ENCODE data around the gene PTEN.
A peak's percentile ranks its signal among the peaks of the same experiment; 100 is the strongest.
"Not testable (repeated sequence)": the region's sequence is repeated elsewhere in the genome, so short reads cannot be mapped to it uniquely, and the experiment has no call there.

Gene PTEN

GRCh38 chr10:87844837-87845623 is 18.4 kb upstream of the PTEN start:
- DNase-seq = no peak

- no peak for DNase-seq
Observed at GRCh38 chr10:87845624-87845998, 17.8 kb upstream of the PTEN start.

DNA sequence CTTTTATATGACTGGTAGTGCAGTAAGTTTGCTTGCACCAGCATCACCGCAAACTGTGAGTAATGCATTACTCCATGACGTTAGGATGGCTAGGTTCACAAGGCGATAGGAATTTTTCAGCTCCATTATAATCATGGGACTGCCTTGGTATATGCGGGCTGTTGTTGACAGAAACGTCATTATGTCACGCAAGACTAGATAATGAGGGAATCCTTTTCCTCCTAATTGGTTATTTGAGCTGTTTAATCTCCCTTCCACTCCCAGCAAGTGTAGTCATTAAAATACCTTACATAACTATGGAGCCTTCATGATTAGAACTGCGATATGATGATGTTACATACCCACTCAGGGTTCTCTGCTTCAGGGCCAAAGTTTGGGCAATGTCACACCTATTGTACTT is 17.4 kb upstream of the PTEN start:
- DNase-seq = no peak

GRCh38 chr10:87846711-87847110 is 16.7 kb upstream of the PTEN start:
- DNase-seq = not testable (repeated sequence)

DNA sequence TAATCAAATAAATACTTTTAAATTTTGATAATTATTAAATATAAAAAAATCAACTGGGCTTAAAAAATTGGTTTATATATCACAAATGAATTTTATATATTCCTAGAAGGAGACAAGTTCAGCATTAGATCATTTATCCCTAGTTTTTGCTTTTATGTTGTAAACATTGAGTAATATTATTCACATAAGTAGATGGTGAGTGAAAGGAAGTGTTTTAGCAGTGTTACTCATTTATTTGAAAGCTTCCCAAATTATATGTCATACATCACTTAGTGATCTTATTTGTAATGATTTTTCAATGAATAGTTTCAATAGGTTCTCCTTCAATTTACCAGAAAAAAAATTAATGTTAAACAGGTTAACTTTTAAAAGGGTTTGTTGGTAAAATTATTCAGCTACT is 15.9 kb upstream of the PTEN start:
- no peak for DNase-seq

DNA sequence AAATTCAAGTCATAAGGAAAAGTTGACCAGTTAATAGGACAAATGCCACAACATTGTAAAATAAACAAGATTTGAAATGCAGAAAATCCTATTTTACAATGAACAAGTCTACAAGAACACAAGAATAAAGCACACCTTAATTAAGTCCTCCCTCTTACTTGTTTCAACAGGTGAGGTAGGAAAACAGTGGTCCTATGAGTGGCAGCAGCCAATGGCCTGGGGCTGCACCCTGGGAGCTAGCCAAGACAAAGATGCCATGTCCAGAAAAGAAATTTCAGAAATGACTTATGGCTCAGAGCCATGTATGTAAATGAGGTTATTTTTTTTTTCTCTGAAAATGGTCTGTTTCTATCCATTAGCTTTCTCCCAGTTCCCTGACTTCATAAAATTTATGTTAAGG is 14.4 kb upstream of the PTEN start:
- no peak for DNase-seq

DNA sequence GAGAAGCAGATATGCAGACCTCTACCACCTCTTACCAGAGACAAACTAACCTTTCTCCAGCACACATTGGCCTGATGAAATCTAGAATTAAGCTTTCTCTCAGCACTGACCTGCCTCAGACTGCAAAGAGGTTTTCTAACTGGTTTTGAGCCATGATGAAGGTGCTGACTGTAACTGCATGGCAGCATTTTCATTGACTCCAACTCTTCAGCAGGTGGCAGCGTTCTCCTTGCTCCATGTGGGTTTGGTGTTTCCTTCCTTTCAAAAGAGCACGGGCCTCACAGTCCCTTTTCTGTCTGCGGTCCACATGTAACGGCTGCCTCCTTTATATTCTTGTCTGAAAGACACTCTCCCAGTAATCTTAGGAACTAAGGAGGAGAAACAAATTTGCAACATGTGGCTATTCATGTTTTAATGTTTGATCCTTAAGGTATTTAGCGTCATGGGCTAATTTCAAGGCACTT is 12.7 kb upstream of the PTEN start:
- DNase-seq = peak in 35 of 58 donors; percentile 1 to 50 (median 14)

- no peak for DNase-seq
Observed at GRCh38 chr10:87852089-87852488, 11.3 kb upstream of the PTEN start.

- DNase-seq = not testable (repeated sequence)
Observed at GRCh38 chr10:87855247-87855646, 8.2 kb upstream of the PTEN start.

- not testable (repeated sequence) for DNase-seq
Observed at GRCh38 chr10:87855665-87856064, 7.8 kb upstream of the PTEN start.

GRCh38 chr10:87860156-87860795 is 3.1 kb upstream of the PTEN start:
- DNase-seq = peak in 2 of 58 donors; percentile 2 to 41

DNA sequence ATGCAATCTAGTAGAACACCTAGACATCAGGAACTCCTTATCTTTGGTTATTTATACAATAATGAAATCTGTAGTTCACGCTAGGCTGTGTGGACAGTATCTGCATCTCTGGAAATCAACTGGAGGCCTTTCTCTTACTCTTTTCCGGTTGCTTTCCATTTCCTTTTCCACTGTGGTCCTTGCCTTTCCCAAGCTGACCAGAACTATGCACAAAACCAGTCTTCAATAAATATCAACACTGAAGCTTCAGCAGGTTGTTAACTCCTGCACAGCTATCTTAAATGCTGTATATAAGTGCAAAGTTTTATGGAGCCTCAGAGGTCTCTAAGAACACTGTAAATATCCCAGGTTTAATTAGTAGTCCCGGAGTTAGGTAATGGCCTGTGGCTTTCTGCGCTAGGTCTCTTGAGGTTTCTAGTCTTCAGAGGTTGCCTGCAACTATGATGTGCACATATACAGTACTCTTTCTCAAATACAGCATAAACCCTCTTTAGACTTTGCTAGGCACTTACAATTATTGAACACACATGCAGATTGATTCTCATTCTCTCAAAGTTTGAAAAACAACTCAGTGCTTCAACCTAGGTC is 2.5 kb upstream of the PTEN start:
- DNase-seq = no peak

GRCh38 chr10:87861566-87861952 is 1.9 kb upstream of the PTEN start:
- peak in 26 of 58 donors; percentile 25 to 78 (median 56) for DNase-seq

GRCh38 chr10:87861953-87862678 is 1.3 kb upstream of the PTEN start:
- peak; percentile 44 to 95 (median 90) for DNase-seq

DNA sequence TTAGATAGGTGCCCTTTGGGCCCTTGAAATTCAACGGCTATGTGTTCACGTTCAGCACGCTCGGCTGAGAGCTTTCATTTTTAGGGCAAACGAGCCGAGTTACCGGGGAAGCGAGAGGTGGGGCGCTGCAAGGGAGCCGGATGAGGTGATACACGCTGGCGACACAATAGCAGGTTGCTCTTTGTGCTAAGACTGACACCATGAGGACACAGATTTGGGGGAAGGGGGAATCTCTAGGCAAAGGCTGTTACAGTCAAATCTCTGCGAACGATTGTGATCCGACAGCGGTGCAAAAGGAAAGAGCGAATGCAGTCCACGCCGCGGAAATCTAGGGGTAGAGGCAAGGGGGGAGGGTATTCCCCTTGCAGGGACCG is 759 bp upstream of the PTEN start:
- peak in 14 of 58 donors; percentile 34 to 73 (median 60) for DNase-seq

DNA sequence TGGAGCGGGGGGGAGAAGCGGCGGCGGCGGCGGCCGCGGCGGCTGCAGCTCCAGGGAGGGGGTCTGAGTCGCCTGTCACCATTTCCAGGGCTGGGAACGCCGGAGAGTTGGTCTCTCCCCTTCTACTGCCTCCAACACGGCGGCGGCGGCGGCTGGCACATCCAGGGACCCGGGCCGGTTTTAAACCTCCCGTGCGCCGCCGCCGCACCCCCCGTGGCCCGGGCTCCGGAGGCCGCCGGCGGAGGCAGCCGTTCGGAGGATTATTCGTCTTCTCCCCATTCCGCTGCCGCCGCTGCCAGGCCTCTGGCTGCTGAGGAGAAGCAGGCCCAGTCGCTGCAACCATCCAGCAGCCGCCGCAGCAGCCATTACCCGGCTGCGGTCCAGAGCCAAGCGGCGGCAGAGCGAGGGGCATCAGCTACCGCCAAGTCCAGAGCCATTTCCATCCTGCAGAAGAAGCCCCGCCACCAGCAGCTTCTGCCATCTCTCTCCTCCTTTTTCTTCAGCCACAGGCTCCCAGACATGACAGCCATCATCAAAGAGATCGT is 598 bp downstream of the PTEN start:
- peak in 45 of 58 donors; percentile 1 to 61 (median 27) for DNase-seq

GRCh38 chr10:87864496-87865059 is 1.2 kb downstream of the PTEN start:
- peak in 2 of 58 donors; percentile 13 to 46 for DNase-seq

DNA sequence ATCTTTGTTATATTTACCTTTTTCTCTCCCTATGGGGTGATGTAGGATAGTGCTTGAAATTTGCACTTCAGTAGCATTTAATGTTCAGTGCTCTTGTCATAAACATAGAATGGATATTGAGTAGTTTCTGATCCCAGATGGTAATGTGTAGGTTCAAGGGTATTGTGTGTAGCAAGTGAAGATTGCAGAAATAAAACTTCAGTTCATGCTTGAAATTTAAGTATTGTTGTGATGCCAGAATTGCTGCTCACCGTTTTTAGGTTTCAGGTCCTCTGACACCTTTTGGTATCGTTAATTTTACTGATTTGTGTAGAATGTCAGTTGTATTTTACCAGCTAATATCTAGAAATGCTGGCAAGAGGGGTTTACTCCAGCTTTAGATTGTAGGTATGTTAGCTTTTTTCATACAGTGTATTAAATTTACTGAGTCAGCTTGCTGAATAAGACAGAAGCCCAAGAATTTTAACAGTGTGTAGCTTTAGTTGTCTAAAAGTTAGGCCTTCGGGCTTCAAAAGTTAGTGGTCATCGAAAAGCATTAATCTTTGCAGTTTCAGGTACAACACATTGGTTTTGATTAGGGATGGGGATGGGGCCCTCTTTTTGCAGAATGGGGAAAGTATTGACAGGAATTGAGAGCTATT is 1.9 kb downstream of the PTEN start:
- no peak for DNase-seq

DNA sequence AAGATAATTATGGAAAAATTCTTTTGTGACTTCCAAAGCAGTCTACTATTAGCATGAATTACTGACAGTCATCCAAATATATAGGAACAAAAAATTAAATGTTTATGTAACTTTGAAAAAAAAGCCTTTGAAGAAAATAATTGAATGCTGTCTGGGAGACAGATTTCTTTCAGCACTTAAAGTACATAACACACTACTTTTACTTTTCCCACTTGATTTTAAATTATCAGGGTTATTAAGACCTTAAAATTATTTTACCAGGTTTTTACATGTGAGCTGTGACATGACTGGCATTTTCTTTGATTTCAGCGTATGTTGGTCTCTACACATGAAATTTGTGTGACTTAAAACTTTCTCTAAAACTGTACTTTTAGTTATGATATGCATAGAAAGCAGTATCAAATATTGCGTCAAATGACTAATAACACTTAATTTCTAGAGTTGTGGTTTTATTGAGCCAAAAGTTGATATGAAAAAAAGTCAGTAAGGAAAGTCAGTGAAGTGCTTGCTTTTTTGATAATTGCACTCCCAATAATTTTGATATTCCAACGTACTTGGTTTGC is 3.1 kb downstream of the PTEN start:
- no peak for DNase-seq

GRCh38 chr10:87867453-87867852 is 4.0 kb downstream of the PTEN start:
- DNase-seq = no peak

Measured in anterior cingulate cortex (tissue), 58 donors.